OCI-LY7 (cell line): ENCODE data around the gene NAMPT. TPM values are rescaled to one million over a fixed set of nuclear protein-coding genes. Genes with fewer than 3 reads are reported as not detected.
A peak's percentile ranks its signal among the peaks of the same experiment; 100 is the strongest.

Experiments
- BruUV-seq: library from RNA; stranded (reverse); fragments of 400-500 nt; replicated peaks from 2 replicates; lab custom pipeline; 2021; lab: Mats Ljungman, UMichigan
- CTCF ChIA-PET: fragments of 300-600 bp; sonication (Branson Sonifier 250); formaldehyde crosslinking; loops from one replicate; lab custom pipeline; 2022; ENCODE audit warnings: antibody characterized with exemption; ENCODE audit not compliant: unreplicated experiment; lab: Charles Lee
- POLR2A ChIA-PET: fragments of 300-600 bp; sonication (Branson Sonifier 250); formaldehyde crosslinking; loops from one replicate; lab custom pipeline; 2022; ENCODE audit warnings: antibody characterized with exemption; lab: Charles Lee
- DNase-seq: peaks from one replicate; pipeline ENCODE4 v3.0.0-alpha.2; 2015; ENCODE audit warnings: low spot score
- H2AFZ ChIP-seq: fragments of 200-600 bp; sonication (generic), shearing (Covaris generic); 2 replicates; pipeline ENCODE4 v1.6.1; 2014; ENCODE audit warnings: mild to moderate bottlenecking, antibody characterized with exemption, low read length, moderate library complexity
- H3K27ac ChIP-seq: fragments of 200-600 bp; sonication (generic); 2 replicates; pipeline ENCODE4 v1.5.1; 2014; ENCODE audit warnings: mixed run types, low read depth, mild to moderate bottlenecking, moderate library complexity, low read length, inconsistent platforms; ENCODE audit not compliant: poor library complexity, severe bottlenecking
- H3K36me3 ChIP-seq: fragments of 200-600 bp; sonication (generic); 2 replicates; pipeline ENCODE4 v1.6.1; 2014; ENCODE audit warnings: mild to moderate bottlenecking, antibody characterized with exemption, low read length, moderate library complexity, mixed read lengths; ENCODE audit not compliant: insufficient read depth
- H3K4me1 ChIP-seq: fragments of 200-600 bp; sonication (generic); 2 replicates; pipeline ENCODE4 v1.5.1; 2014; ENCODE audit warnings: mild to moderate bottlenecking, low read length; ENCODE audit not compliant: insufficient read depth, poor library complexity, severe bottlenecking
- H3K4me2 ChIP-seq: fragments of 200-600 bp; sonication (generic); 2 replicates; pipeline ENCODE4 v1.6.1; 2014; ENCODE audit warnings: mild to moderate bottlenecking, low read length
- H3K4me3 ChIP-seq: fragments of 200-600 bp; sonication (generic); 2 replicates; pipeline ENCODE4 v1.5.1; 2014; ENCODE audit warnings: mild to moderate bottlenecking, low read depth, low read length; ENCODE audit not compliant: poor library complexity, severe bottlenecking
- H3K79me2 ChIP-seq: fragments of 200-600 bp; sonication (generic); 2 replicates; pipeline ENCODE4 v1.6.1; 2016; ENCODE audit warnings: low read depth, mild to moderate bottlenecking, low read length, moderate library complexity, mixed read lengths; ENCODE audit not compliant: insufficient read depth
- H3K9me2 ChIP-seq: fragments of 200-600 bp; sonication (generic); 2 replicates; pipeline ENCODE4 v1.6.1; 2016; ENCODE audit warnings: mild to moderate bottlenecking, low read length, mixed read lengths; ENCODE audit not compliant: insufficient read depth
- H3K9me3 ChIP-seq: fragments of 200-600 bp; sonication (generic); 2 replicates; pipeline ENCODE4 v1.6.1; 2014; ENCODE audit warnings: mild to moderate bottlenecking, mixed run types, low read length, mixed read lengths
- H4K20me1 ChIP-seq: fragments of 200-600 bp; sonication (generic); 2 replicates; pipeline ENCODE4 v1.6.1; 2014; ENCODE audit warnings: mild to moderate bottlenecking, antibody characterized with exemption, low read length, moderate library complexity, mixed read lengths; ENCODE audit not compliant: insufficient read depth
- EZH2phosphoT487 ChIP-seq: fragments of 200-600 bp; sonication (generic); IDR thresholded peaks from 2 replicates; pipeline ENCODE4 v1.6.1; 2018; ENCODE audit warnings: low read depth, borderline replicate concordance, mild to moderate bottlenecking, mixed run types, antibody characterized with exemption, low read length, moderate library complexity, mixed read lengths
- intact Hi-C: fragments of 100-400 bp; cut with micrococcal nuclease; formaldehyde crosslinking; loops from one replicate; pipeline ENCODE4 v1.10.0; 2022; ENCODE audit not compliant: unreplicated experiment
- total RNA-seq, 2 experiments: library from RNA; depleted of rRNA in 1 of 2; stranded (reverse); fragments of >200 nt in 1 of 2; shearing (Covaris generic) in 1 of 2; gene quantifications; 2 replicates each; pipeline ENCODE4 v1.2.3, GENCODE V29; 2014 to 2022
- TF ChIP-seq, protein P1 (sequence below): fragments of 200-600 bp; sonication (generic); conservative IDR thresholded peaks from 2 replicates; pipeline ENCODE4 v1.5.1; 2014; ENCODE audit warnings: mild to moderate bottlenecking, antibody characterized with exemption, low read length, moderate library complexity, mixed read lengths

The NAMPT gene
- total RNA-seq, 2 experiments from 2014 or later = 20.7 to 82.2 TPM

DNA sequence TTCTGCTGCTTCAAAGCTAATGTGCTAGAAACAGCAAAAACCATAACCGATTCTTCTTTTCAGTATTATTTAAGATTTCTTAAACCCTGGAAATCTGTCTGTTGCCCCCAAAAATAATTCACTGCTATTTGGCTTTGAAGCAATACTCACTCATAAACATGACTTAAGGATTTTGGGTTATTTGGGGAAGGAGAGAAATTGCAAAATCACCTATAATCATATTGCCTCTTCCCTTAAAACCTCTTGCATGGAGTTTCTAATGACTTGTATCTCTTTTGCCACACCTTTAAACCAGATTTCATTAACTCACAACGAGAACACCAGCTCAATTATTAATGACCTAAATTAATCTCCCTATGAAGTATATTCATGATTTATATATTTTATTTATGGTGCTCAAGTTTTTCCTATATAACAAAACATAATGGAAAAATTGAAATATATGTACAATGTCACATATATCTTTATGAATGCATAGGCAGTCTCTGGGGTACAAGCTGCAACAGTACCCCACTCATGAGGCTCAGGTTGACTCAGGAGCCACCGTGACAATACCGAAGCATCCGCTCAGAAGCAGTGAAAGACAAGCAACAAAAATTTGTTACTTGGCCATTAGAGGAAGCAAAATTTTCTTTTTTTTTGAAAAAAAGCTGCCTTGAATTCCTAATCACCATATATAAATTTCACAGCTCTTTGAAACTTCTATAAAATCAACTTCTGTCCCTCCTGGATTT lies 3.0 kb downstream of the NAMPT start:
- ChIA-PET CTCF (interaction anchor here (1.1 kb wide), 1 partner anchor 10 kb away, joined by 3 read pairs; no protein-coding TSS in a partner anchor), POLR2A (interaction anchor here (0.7 to 1.0 kb wide), 3 partner anchors 10 to 254 kb away, joined by 3 read pairs; no protein-coding TSS in a partner anchor)
- Histone ChIP-seq H3K9me3 (no peaks in the 10 kb centered on the region), H3K4me3 (no peak overlapping the region), H3K4me1 (peaks cover 31% of the 10 kb centered on the region), H3K36me3 (peaks cover 21% of the 10 kb centered on the region), H4K20me1 (peaks cover 38% of the 10 kb centered on the region; the same call in 1 of the 2 replicates), H2AFZ (no peak overlapping the region), H3K4me2 (peak overlapping the region; percentile 90), H3K9me2 (no peaks in the 10 kb centered on the region), H3K79me2 (peaks cover 59% of the 10 kb centered on the region), H3K27ac (no peak overlapping the region)
- TF ChIP-seq, protein P1, sequence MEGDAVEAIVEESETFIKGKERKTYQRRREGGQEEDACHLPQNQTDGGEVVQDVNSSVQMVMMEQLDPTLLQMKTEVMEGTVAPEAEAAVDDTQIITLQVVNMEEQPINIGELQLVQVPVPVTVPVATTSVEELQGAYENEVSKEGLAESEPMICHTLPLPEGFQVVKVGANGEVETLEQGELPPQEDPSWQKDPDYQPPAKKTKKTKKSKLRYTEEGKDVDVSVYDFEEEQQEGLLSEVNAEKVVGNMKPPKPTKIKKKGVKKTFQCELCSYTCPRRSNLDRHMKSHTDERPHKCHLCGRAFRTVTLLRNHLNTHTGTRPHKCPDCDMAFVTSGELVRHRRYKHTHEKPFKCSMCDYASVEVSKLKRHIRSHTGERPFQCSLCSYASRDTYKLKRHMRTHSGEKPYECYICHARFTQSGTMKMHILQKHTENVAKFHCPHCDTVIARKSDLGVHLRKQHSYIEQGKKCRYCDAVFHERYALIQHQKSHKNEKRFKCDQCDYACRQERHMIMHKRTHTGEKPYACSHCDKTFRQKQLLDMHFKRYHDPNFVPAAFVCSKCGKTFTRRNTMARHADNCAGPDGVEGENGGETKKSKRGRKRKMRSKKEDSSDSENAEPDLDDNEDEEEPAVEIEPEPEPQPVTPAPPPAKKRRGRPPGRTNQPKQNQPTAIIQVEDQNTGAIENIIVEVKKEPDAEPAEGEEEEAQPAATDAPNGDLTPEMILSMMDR = no peak
- no peak for TF ChIP-seq EZH2phosphoT487
- intact Hi-C loops = loop anchor here (10.0 kb wide), 2 partner anchors 747 to 883 kb away; partner anchors contain the start of genes HBP1 and RINT1
- no TSS peak for BruUV-seq
- DNase-seq = no peak

DNA sequence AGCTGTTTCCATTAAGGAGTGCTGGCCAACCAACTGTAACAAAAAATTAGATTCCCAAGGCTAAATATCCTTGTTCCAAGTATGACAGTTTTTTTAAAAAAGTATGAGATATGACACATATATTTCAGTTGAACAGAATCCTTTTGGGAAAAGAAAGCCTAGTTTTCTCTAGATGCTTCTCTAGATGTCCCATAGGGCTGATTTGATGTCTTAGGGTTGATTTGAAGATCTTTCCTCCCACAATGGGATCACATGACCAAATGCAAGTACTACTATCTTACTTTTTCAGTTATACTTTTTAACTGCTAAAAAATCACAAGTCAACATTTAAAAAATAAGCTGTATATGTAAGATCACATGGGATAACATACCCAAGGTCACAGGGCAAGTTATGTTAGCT lies 3.7 kb downstream of the NAMPT start:
- H3K36me3 ChIP-seq = peaks cover 27% of the 10 kb centered on the region
- ChIA-PET POLR2A (interaction anchor here (1.0 kb wide), 1 partner anchor 207 kb away, joined by 3 read pairs; no protein-coding TSS in a partner anchor), CTCF (interaction anchor here (1.1 kb wide), 1 partner anchor 9 kb away, joined by 3 read pairs; no protein-coding TSS in a partner anchor)
- no peaks in the 10 kb centered on the region for H3K9me2 ChIP-seq
- H2AFZ ChIP-seq = no peak overlapping the region
- H3K79me2 ChIP-seq = peaks cover 59% of the 10 kb centered on the region
- H3K9me3 ChIP-seq = no peaks in the 10 kb centered on the region
- H3K4me1 ChIP-seq = peaks cover 29% of the 10 kb centered on the region
- DNase-seq = no peak
- no peak overlapping the region for H3K27ac ChIP-seq
- H3K4me3 ChIP-seq = no peak overlapping the region
- no TSS peak for BruUV-seq
- no peak overlapping the region for H3K4me2 ChIP-seq
- intact Hi-C loops = loop anchor here (10.0 kb wide), 2 partner anchors 746 to 884 kb away; partner anchors contain the start of genes HBP1 and RINT1
- TF ChIP-seq, protein P1 = no peak
- TF ChIP-seq EZH2phosphoT487 = no peak
- H4K20me1 ChIP-seq = peaks cover 38% of the 10 kb centered on the region; the same call in 1 of the 2 replicates
